ENCODE measurements around the gene GASK1A. TPM values are rescaled to one million over a fixed set of nuclear protein-coding genes. Genes with fewer than 3 reads are reported as not detected.

GASK1A gene
- total RNA-seq, 1 experiment from 2014 or later = not detected

DNA sequence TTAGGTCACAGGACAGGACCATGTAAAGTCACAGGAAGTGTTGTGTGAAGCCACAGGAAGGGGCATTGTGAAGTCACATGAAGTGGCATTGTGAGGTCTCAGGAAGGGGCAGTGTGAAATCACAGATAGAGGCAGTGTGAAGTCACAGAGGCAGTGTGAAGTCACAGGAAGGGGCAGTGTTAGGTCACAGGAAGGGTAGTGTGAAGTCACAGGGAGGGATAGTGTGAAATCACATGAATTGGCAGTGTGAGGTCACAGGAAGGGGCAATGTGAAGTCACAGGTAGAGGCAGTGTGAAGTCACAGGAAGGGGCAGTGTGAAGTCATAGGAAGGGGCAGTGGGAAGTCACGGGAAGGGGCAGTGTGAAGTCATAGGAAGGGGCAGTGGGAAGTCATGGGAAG lies 37.9 kb downstream of the GASK1A start:
- Histone ChIP-seq H3K9me3 (ENCODE audit: insufficient read depth, low read depth) (no peaks in the 10 kb centered on the region), H3K9me2 (ENCODE audit: insufficient read depth) (no peaks in the 10 kb centered on the region), H2AFZ (no peak overlapping the region), H4K20me1 (ENCODE audit: insufficient read depth) (no peaks in the 10 kb centered on the region), H3K4me2 (no peak overlapping the region), H3K36me3 (ENCODE audit: low read depth) (no peaks in the 10 kb centered on the region), H3F3A (ENCODE audit: insufficient read depth, low read depth) (no peaks in the 10 kb centered on the region), H3K4me3 (no peak overlapping the region), H3K4me1 (replicated peaks; ENCODE audit: insufficient read depth) (peaks cover 8% of the 10 kb centered on the region), H3K27me3 (ENCODE audit: insufficient read depth, low read depth) (no peaks in the 10 kb centered on the region), H3K79me2 (ENCODE audit: low read depth) (no peaks in the 10 kb centered on the region), H3K27ac (no peak overlapping the region)
- POLR2A ChIA-PET (ENCODE audit: unreplicated experiment) = no interaction called here
- TF ChIP-seq EZH2 (IDR thresholded peaks at IDR 0.05; ENCODE audit: low read depth) = no peak
- TF ChIP-seq, protein P1, sequence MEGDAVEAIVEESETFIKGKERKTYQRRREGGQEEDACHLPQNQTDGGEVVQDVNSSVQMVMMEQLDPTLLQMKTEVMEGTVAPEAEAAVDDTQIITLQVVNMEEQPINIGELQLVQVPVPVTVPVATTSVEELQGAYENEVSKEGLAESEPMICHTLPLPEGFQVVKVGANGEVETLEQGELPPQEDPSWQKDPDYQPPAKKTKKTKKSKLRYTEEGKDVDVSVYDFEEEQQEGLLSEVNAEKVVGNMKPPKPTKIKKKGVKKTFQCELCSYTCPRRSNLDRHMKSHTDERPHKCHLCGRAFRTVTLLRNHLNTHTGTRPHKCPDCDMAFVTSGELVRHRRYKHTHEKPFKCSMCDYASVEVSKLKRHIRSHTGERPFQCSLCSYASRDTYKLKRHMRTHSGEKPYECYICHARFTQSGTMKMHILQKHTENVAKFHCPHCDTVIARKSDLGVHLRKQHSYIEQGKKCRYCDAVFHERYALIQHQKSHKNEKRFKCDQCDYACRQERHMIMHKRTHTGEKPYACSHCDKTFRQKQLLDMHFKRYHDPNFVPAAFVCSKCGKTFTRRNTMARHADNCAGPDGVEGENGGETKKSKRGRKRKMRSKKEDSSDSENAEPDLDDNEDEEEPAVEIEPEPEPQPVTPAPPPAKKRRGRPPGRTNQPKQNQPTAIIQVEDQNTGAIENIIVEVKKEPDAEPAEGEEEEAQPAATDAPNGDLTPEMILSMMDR (conservative IDR thresholded peaks at IDR 0.05) = no peak
- intact Hi-C loops (cut with micrococcal nuclease; ENCODE audit: unreplicated experiment) = no loop called here
- BruUV-seq (replicated peaks) = no TSS peak
- DNase-seq = no peak
- CTCF ChIA-PET = no interaction called here

DNA sequence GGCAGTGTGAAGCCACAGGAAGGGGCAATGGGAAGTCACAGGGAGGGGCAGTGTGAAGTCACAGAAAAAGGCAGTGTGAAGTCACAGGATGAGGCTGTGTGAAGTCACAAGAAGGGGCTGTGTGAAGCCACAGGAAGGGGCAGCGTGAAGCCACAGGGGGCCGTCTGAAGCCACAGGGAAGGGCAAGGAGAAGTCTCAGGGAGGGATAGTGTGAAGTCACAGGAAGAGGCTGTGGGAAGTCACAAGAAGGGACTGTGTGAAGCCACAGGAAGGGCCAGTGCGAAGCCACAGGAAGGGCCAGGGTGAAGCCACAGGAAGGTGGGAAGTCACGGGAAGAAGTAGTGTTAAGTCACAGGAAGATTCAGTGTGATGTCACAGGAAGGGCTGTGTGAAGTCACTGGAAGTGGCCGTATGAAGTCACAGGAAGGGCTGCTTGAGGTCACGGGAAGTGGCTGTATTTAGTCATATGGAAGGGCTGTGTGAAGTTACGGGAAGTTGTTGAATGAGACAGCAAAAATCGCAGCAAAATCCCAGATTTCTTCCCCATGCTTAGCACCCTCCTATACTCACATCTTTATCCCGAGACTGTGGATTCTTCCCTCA lies 38.6 kb downstream of the GASK1A start:
- ChIA-PET CTCF (no interaction called here), POLR2A (ENCODE audit: unreplicated experiment) (no interaction called here)
- H3K27me3 ChIP-seq (ENCODE audit: insufficient read depth, low read depth) = no peaks in the 10 kb centered on the region
- H3K9me3 ChIP-seq (ENCODE audit: insufficient read depth, low read depth) = no peaks in the 10 kb centered on the region
- H3K9me2 ChIP-seq (ENCODE audit: insufficient read depth) = no peaks in the 10 kb centered on the region
- TF ChIP-seq, protein P1 (conservative IDR thresholded peaks at IDR 0.05) = no peak
- TF ChIP-seq EZH2 (IDR thresholded peaks at IDR 0.05; ENCODE audit: low read depth) = no peak
- no TSS peak for BruUV-seq (replicated peaks)
- H3K36me3 ChIP-seq (ENCODE audit: low read depth) = no peaks in the 10 kb centered on the region
- H3K4me3 ChIP-seq = no peak overlapping the region
- H3K4me1 ChIP-seq (replicated peaks; ENCODE audit: insufficient read depth) = peaks cover 8% of the 10 kb centered on the region
- no peak overlapping the region for H3K27ac ChIP-seq
- no peaks in the 10 kb centered on the region for H3F3A ChIP-seq (ENCODE audit: insufficient read depth, low read depth)
- H3K4me2 ChIP-seq = no peak overlapping the region
- no peaks in the 10 kb centered on the region for H3K79me2 ChIP-seq (ENCODE audit: low read depth)
- intact Hi-C loops (cut with micrococcal nuclease; ENCODE audit: unreplicated experiment) = no loop called here
- no peak overlapping the region for H2AFZ ChIP-seq
- no peaks in the 10 kb centered on the region for H4K20me1 ChIP-seq (ENCODE audit: insufficient read depth)
- no peak for DNase-seq

DNA sequence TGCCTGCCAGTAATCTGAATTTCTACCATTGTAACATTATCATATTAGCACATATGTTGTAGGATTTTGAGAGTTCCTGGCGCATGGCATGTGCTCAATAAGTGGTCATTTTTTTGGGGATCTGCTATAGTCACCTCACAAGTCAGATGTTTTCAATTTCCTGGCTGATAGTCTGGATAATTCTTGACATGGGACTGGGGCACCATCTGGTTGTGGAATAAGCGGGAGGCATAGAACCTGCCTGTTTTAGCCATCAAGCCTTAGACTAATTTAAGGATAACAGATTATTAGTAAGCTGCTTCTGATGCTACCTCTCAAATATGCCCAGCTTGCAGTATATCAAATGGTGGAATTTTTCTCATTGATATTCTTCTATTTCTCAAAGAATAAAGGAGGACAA lies 39.1 kb downstream of the GASK1A start:
- BruUV-seq (replicated peaks) = no TSS peak
- H3K79me2 ChIP-seq (ENCODE audit: low read depth) = no peaks in the 10 kb centered on the region
- TF ChIP-seq EZH2 (IDR thresholded peaks at IDR 0.05; ENCODE audit: low read depth) = no peak
- TF ChIP-seq, protein P1 (conservative IDR thresholded peaks at IDR 0.05) = no peak
- intact Hi-C loops (cut with micrococcal nuclease; ENCODE audit: unreplicated experiment) = no loop called here
- H3K4me3 ChIP-seq = no peak overlapping the region
- H3K27ac ChIP-seq = no peak overlapping the region
- no peaks in the 10 kb centered on the region for H3K27me3 ChIP-seq (ENCODE audit: insufficient read depth, low read depth)
- no peaks in the 10 kb centered on the region for H3K9me2 ChIP-seq (ENCODE audit: insufficient read depth)
- no peak overlapping the region for H3K4me2 ChIP-seq
- no peaks in the 10 kb centered on the region for H4K20me1 ChIP-seq (ENCODE audit: insufficient read depth)
- H3F3A ChIP-seq (ENCODE audit: insufficient read depth, low read depth) = no peaks in the 10 kb centered on the region
- POLR2A ChIA-PET (ENCODE audit: unreplicated experiment) = no interaction called here
- CTCF ChIA-PET = no interaction called here
- H2AFZ ChIP-seq = no peak overlapping the region
- DNase-seq = no peak
- peaks cover 8% of the 10 kb centered on the region for H3K4me1 ChIP-seq (replicated peaks; ENCODE audit: insufficient read depth)
- no peaks in the 10 kb centered on the region for H3K9me3 ChIP-seq (ENCODE audit: insufficient read depth, low read depth)
- no peaks in the 10 kb centered on the region for H3K36me3 ChIP-seq (ENCODE audit: low read depth)

Data from PC-9 (cell line).